Measurements from ENCODE around the gene RTP2. TPM values are rescaled to one million over a fixed set of nuclear protein-coding genes. Genes with fewer than 3 reads are reported as not detected.
A peak's percentile ranks its signal among the peaks of the same experiment; 100 is the strongest.

RTP2 gene
- not detected for total RNA-seq

- no peak for DNase-seq
- peaks cover 5% of the 10 kb centered on the region for H3K27me3 Mint-ChIP-seq
- no peak within 1 kb of the TSS for H3K4me3 Mint-ChIP-seq
- CTCF ChIA-PET = interaction anchor here (0.6 to 2.5 kb wide), 6 partner anchors 10 to 865 kb away, joined by 3 to 7 read pairs (median 4); no protein-coding TSS in a partner anchor
- POLR2A ChIA-PET = no interaction called here
- H3K9me3 Mint-ChIP-seq = no peaks in the 10 kb centered on the region
- no peaks in the 10 kb centered on the region for H3K4me1 Mint-ChIP-seq
- no peak within 1 kb of the TSS for H3K27ac Mint-ChIP-seq
- H3K36me3 Mint-ChIP-seq (ENCODE audit: low read depth) = no peaks in the 10 kb centered on the region
Measured at GRCh38 chr3:187702507-187703033, at the start of gene RTP2. TSS of gene RTP2 (minus strand) at chr3:187702557. CDS start at chr3:187702128, 429 bp downstream.

GRCh38 chr3:187750513-187751123, 48.3 kb upstream of the RTP2 start:
- peaks cover 5% of the 10 kb centered on the region for H3K9me3 Mint-ChIP-seq
- no peaks in the 10 kb centered on the region for H3K27me3 Mint-ChIP-seq
- peaks cover 52% of the 10 kb centered on the region for H3K4me1 Mint-ChIP-seq
- no peak for DNase-seq
- ChIA-PET CTCF (interaction anchor here (0.7 to 2.9 kb wide), 4 partner anchors 10 to 998 kb away, joined by 4 to 19 read pairs (median 6); no protein-coding TSS in a partner anchor), POLR2A (interaction anchor here (0.7 to 9.2 kb wide), 2 partner anchors 50 to 225 kb away, joined by 4 to 251 read pairs; no protein-coding TSS in a partner anchor)
- H3K4me3 Mint-ChIP-seq = no peak overlapping the region
- no peak overlapping the region for H3K27ac Mint-ChIP-seq
- peaks cover 5% of the 10 kb centered on the region for H3K36me3 Mint-ChIP-seq (ENCODE audit: low read depth)

GRCh38 chr3:187750006-187750512, 47.7 kb upstream of the RTP2 start:
- H3K9me3 Mint-ChIP-seq = peaks cover 5% of the 10 kb centered on the region
- no peaks in the 10 kb centered on the region for H3K27me3 Mint-ChIP-seq
- peaks cover 55% of the 10 kb centered on the region for H3K4me1 Mint-ChIP-seq
- ChIA-PET CTCF (interaction anchor here (0.7 to 5.2 kb wide), 7 partner anchors 10 to 999 kb away, joined by 3 to 79 read pairs (median 5); no protein-coding TSS in a partner anchor), POLR2A (interaction anchor here (0.8 to 9.2 kb wide), 3 partner anchors 10 to 51 kb away, joined by 3 to 251 read pairs (median 3); no protein-coding TSS in a partner anchor)
- no peak overlapping the region for H3K4me3 Mint-ChIP-seq
- H3K36me3 Mint-ChIP-seq (ENCODE audit: low read depth) = peaks cover 8% of the 10 kb centered on the region
- no peak for DNase-seq
- no peak overlapping the region for H3K27ac Mint-ChIP-seq

GRCh38 chr3:187748050-187748481, 45.7 kb upstream of the RTP2 start:
- DNase-seq = peak; percentile 93
- peaks cover 55% of the 10 kb centered on the region for H3K4me1 Mint-ChIP-seq
- POLR2A ChIA-PET = interaction anchor here (0.6 to 9.2 kb wide), 16 partner anchors 10 to 1001 kb away, joined by 3 to 251 read pairs (median 4); partner anchors contain the start of gene LPP

GRCh38 chr3:187747506-187747905, 45.1 kb upstream of the RTP2 start:
- peaks cover 24% of the 10 kb centered on the region for H3K36me3 Mint-ChIP-seq (ENCODE audit: low read depth)
- peak overlapping the region; percentile 99 for H3K27ac Mint-ChIP-seq
- CTCF ChIA-PET = interaction anchor here (0.5 to 5.2 kb wide), 38 partner anchors 9 to 1396 kb away, joined by 3 to 79 read pairs (median 4); partner anchors contain the start of gene LPP
- H3K4me1 Mint-ChIP-seq = peaks cover 57% of the 10 kb centered on the region
- DNase-seq = no peak
- POLR2A ChIA-PET = interaction anchor here (0.6 to 9.2 kb wide), 22 partner anchors 9 to 1294 kb away, joined by 3 to 251 read pairs (median 4); partner anchors contain the start of gene LPP
- peaks cover 1% of the 10 kb centered on the region for H3K9me3 Mint-ChIP-seq
- peak overlapping the region; percentile 89 for H3K4me3 Mint-ChIP-seq
- H3K27me3 Mint-ChIP-seq = no peaks in the 10 kb centered on the region

More at GRCh38 chr3:187748050-187748481, 45.7 kb upstream of the RTP2 start:
- no peaks in the 10 kb centered on the region for H3K27me3 Mint-ChIP-seq
- H3K36me3 Mint-ChIP-seq (ENCODE audit: low read depth) = peaks cover 24% of the 10 kb centered on the region
- peaks cover 1% of the 10 kb centered on the region for H3K9me3 Mint-ChIP-seq
- H3K27ac Mint-ChIP-seq = peak overlapping the region; percentile 99
- CTCF ChIA-PET = interaction anchor here (0.5 to 5.2 kb wide), 35 partner anchors 9 to 1396 kb away, joined by 3 to 79 read pairs (median 4); partner anchors contain the start of gene LPP
- H3K4me3 Mint-ChIP-seq = peak overlapping the region; percentile 89

GRCh38 chr3:187746442-187747281, 44.3 kb upstream of the RTP2 start:
- Mint-ChIP-seq H3K9me3 (no peaks in the 10 kb centered on the region), H3K4me3 (peak overlapping the region; percentile 89), H3K36me3 (ENCODE audit: low read depth) (peaks cover 24% of the 10 kb centered on the region), H3K27me3 (no peaks in the 10 kb centered on the region), H3K4me1 (peaks cover 59% of the 10 kb centered on the region), H3K27ac (peak overlapping the region; percentile 99)
- ChIA-PET POLR2A (interaction anchor here (0.6 to 9.2 kb wide), 44 partner anchors 8 to 1396 kb away, joined by 3 to 251 read pairs (median 5); partner anchors contain the start of gene LPP), CTCF (interaction anchor here (0.6 to 5.2 kb wide), 32 partner anchors 8 to 1208 kb away, joined by 3 to 79 read pairs (median 4); partner anchors contain the start of gene LPP)
- DNase-seq = peak; percentile 29

- peak overlapping the region; percentile 99 for H3K27ac Mint-ChIP-seq
- H3K4me3 Mint-ChIP-seq = peak overlapping the region; percentile 89
- H3K4me1 Mint-ChIP-seq = peaks cover 56% of the 10 kb centered on the region
- H3K27me3 Mint-ChIP-seq = no peaks in the 10 kb centered on the region
- no peaks in the 10 kb centered on the region for H3K9me3 Mint-ChIP-seq
- CTCF ChIA-PET = interaction anchor here (0.9 to 5.2 kb wide), 15 partner anchors 10 to 1208 kb away, joined by 3 to 79 read pairs (median 6); partner anchors contain the start of gene RTP4
- DNase-seq = no peak
- H3K36me3 Mint-ChIP-seq (ENCODE audit: low read depth) = peaks cover 24% of the 10 kb centered on the region
- POLR2A ChIA-PET = interaction anchor here (0.7 to 9.2 kb wide), 50 partner anchors 12 to 1397 kb away, joined by 3 to 251 read pairs (median 5); partner anchors contain the start of genes LPP and RPL39L
Measured at GRCh38 chr3:187746059-187746441, 43.7 kb upstream of the RTP2 start.

- ChIA-PET POLR2A (interaction anchor here (0.6 to 9.2 kb wide), 55 partner anchors 11 to 1451 kb away, joined by 3 to 251 read pairs (median 4); partner anchors contain the start of genes LPP and RPL39L), CTCF (interaction anchor here (0.9 to 5.2 kb wide), 18 partner anchors 9 to 1376 kb away, joined by 3 to 79 read pairs (median 5); partner anchors contain the start of gene RTP4)
- no peaks in the 10 kb centered on the region for H3K27me3 Mint-ChIP-seq
- peak within 1 kb of the TSS; percentile 89 for H3K4me3 Mint-ChIP-seq
- peaks cover 56% of the 10 kb centered on the region for H3K4me1 Mint-ChIP-seq
- peak; percentile 91 for DNase-seq
- no peaks in the 10 kb centered on the region for H3K9me3 Mint-ChIP-seq
- peak within 1 kb of the TSS; percentile 99 for H3K27ac Mint-ChIP-seq
- H3K36me3 Mint-ChIP-seq (ENCODE audit: low read depth) = peaks cover 24% of the 10 kb centered on the region
Measured at GRCh38 chr3:187745201-187746058, 43.1 kb upstream of the RTP2 start, which contains the start of gene BCL6. TSS of gene BCL6 (minus strand) at chr3:187745468. CDS start at chr3:187733693, 11,775 bp downstream.

GRCh38 chr3:187744169-187745151, 42.1 kb upstream of the RTP2 start:
- ChIA-PET CTCF (interaction anchor here (0.9 to 5.2 kb wide), 22 partner anchors 9 to 1377 kb away, joined by 3 to 79 read pairs (median 6); partner anchors contain the start of genes LPP and RTP4), POLR2A (interaction anchor here (0.7 to 9.2 kb wide), 40 partner anchors 10 to 1399 kb away, joined by 3 to 251 read pairs (median 6); partner anchors contain the start of genes LPP and RPL39L)
- no peaks in the 10 kb centered on the region for H3K27me3 Mint-ChIP-seq
- peak; percentile 56 for DNase-seq
- H3K4me3 Mint-ChIP-seq = peak overlapping the region; percentile 89
- H3K36me3 Mint-ChIP-seq (ENCODE audit: low read depth) = peaks cover 24% of the 10 kb centered on the region
- peak overlapping the region; percentile 99 for H3K27ac Mint-ChIP-seq
- peaks cover 55% of the 10 kb centered on the region for H3K4me1 Mint-ChIP-seq
- no peaks in the 10 kb centered on the region for H3K9me3 Mint-ChIP-seq
